HepG2 (cell line): ENCODE data around the gene MAST1. TPM values are rescaled to one million over a fixed set of nuclear protein-coding genes. Genes with fewer than 3 reads are reported as not detected.

Source experiments
- PLSCR1 ChIP-seq: sonication (generic); formaldehyde crosslinking; IDR thresholded peaks from 2 replicates; pipeline ENCODE4 v1.5.0; 2020; ENCODE audit warnings: missing genetic modification reagents, mild to moderate bottlenecking, borderline replicate concordance
- RFXAP ChIP-seq: sonication (generic); formaldehyde crosslinking; IDR thresholded peaks from 2 replicates; pipeline ENCODE4 v1.4.0; 2020; ENCODE audit warnings: missing genetic modification reagents, borderline replicate concordance
- TAF1 ChIP-seq: sonication (generic); formaldehyde crosslinking; IDR thresholded peaks from 2 replicates; pipeline ENCODE4 v1.4.0; 2020; ENCODE audit warnings: missing genetic modification reagents
- ZBTB40 ChIP-seq, 2 experiments: fragments of 450-650 bp in 1 of 2; sonication (generic) in 1 of 2; formaldehyde crosslinking in 1 of 2; IDR thresholded peaks; 2 replicates each; pipeline versions ENCODE4 v1.6.1 to v1.8.0; 2016 to 2022; ENCODE audit warnings: antibody characterized with exemption in 1 of 2, mild to moderate bottlenecking in 1 of 2, missing genetic modification reagents in 1 of 2
- ZFP41 ChIP-seq: sonication (generic); formaldehyde crosslinking; IDR thresholded peaks from 2 replicates; pipeline ENCODE4 v1.4.0; 2020; ENCODE audit warnings: mild to moderate bottlenecking, missing genetic modification reagents, borderline replicate concordance
- ZNF724P ChIP-seq: sonication (generic); formaldehyde crosslinking; IDR thresholded peaks from 2 replicates; pipeline ENCODE4 v1.8.0; 2022; ENCODE audit warnings: missing genetic modification reagents, borderline replicate concordance
- polyA plus RNA-seq, 8 experiments: library from polyadenylated mRNA; depleted of rRNA in 3 of 8; stranded (reverse) in 7 of 8; unstranded in 1 of 8; fragments of >200 nt; fragmentation: Illumina TruSeq in 4 of 8; extraction: Trizol in 4 of 8; gene quantifications; 2 replicates each; pipeline versions ENCODE4 v1.2.1 to v1.2.3, GENCODE V29; 2011 to 2016; ENCODE audit warnings: low read depth in 4 of 8, missing spikeins in 1 of 8, mixed read lengths in 1 of 8; ENCODE audit not compliant: insufficient read depth in 1 of 8
- total RNA-seq, 5 experiments: library from RNA; depleted of rRNA; stranded (reverse); fragments of >200 nt; fragmentation: Illumina TruSeq; extraction: Trizol; gene quantifications; 2 replicates each; pipeline ENCODE4 v1.2.3, GENCODE V29; 2016; ENCODE audit warnings: low read depth in 1 of 5
- TF ChIP-seq, protein P1 (sequence below): sonication (generic); formaldehyde crosslinking; IDR thresholded peaks from 2 replicates; pipeline ENCODE4 v1.4.0; 2020; ENCODE audit warnings: low read depth, missing genetic modification reagents

MAST1 gene
- total and polyA plus RNA-seq, 2 of the 13 experiments (the other 11 are each of a cell fraction or from before 2014, with no cell fraction given): 0.73 to 4.7 TPM

DNA sequence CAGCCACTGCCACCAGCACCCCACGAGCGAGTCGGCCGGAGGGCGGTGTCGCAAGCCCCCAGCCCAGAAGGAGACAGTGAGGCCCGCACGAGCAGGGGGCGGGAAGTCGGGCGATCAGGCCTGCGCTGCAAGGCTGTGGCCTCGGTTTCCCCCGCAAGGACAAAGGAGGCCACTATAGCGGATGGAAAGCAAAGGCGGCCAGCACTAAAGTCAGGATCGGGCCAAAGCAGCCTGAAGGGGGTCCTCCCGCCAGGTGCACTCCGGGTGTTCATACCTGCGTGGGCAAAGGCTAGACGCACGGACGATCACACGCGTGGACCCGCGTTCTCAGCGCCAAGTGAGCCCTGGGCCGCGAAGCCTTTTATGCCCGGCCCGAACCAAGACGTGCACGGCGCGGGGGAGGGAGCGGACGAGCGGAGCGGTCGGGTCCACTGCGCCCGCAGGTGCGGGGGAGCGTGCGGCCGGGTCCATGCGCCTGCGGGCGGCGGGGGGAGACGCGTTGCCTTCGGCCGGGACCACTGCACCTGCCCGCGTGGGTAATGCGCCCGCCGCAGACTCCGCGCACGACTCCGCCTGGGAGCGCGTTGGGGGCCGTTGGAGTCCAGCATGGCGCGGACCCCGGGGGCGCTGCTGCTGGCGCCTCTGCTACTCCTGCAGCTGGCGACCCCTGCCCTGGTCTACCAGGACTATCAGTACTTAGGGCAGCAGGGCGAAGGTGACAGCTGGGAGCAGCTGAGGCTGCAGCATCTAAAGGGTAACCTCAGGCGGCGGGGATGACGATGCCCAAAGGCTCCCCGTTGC, 36.6 kb upstream of the MAST1 start, which contains the start of the genes PRDX2 and THSD8 (continued):
- TF ChIP-seq ZBTB40 (IDR thresholded peaks at IDR 0.05) (no peak), ZBTB40 (CRISPR knock-in tag; IDR thresholded peaks at IDR 0.05) (peak; percentile 90), RFXAP (0 out of 2 replicates have a peak, but pooled peaks have one; percentile 70), TAF1 (peak; percentile 98), ZNF724P (CRISPR knock-in tag) (peak; percentile 94; the same call in 1 of the 2 replicates), PLSCR1 (CRISPR knock-in tag) (no peak; the same call in 1 of the 2 replicates), ZFP41 (no peak)
- TF ChIP-seq, protein P1, sequence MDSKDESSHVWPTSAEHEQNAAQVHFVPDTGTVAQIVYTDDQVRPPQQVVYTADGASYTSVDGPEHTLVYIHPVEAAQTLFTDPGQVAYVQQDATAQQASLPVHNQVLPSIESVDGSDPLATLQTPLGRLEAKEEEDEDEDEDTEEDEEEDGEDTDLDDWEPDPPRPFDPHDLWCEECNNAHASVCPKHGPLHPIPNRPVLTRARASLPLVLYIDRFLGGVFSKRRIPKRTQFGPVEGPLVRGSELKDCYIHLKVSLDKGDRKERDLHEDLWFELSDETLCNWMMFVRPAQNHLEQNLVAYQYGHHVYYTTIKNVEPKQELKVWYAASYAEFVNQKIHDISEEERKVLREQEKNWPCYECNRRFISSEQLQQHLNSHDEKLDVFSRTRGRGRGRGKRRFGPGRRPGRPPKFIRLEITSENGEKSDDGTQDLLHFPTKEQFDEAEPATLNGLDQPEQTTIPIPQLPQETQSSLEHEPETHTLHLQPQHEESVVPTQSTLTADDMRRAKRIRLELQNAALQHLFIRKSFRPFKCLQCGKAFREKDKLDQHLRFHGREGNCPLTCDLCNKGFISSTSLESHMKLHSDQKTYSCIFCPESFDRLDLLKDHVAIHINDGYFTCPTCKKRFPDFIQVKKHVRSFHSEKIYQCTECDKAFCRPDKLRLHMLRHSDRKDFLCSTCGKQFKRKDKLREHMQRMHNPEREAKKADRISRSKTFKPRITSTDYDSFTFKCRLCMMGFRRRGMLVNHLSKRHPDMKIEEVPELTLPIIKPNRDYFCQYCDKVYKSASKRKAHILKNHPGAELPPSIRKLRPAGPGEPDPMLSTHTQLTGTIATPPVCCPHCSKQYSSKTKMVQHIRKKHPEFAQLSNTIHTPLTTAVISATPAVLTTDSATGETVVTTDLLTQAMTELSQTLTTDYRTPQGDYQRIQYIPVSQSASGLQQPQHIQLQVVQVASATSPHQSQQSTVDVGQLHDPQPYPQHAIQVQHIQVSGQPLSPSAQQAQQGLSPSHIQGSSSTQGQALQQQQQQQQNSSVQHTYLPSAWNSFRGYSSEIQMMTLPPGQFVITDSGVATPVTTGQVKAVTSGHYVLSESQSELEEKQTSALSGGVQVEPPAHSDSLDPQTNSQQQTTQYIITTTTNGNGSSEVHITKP (CRISPR knock-in tag): peak; percentile 99
